ENCODE results near the gene EMX2.

EMX2 gene

GRCh38 chr10:117545141-117546019 is 2.8 kb downstream of the EMX2 start:
- DNase-seq = no peak

GRCh38 chr10:117546020-117546580 is 3.6 kb downstream of the EMX2 start:
- DNase-seq = no peak

- no peak for DNase-seq
Measured at GRCh38 chr10:117546581-117547015, 4.1 kb downstream of the EMX2 start.

GRCh38 chr10:117547016-117547715 is 4.6 kb downstream of the EMX2 start:
- DNase-seq = no peak

- DNase-seq = no peak
Measured at GRCh38 chr10:117547716-117548668, 5.4 kb downstream of the EMX2 start.

GRCh38 chr10:117549100-117549585 is 6.6 kb downstream of the EMX2 start:
- no peak for DNase-seq

- DNase-seq = no peak
Measured at GRCh38 chr10:117550076-117550475, 7.5 kb downstream of the EMX2 start.

GRCh38 chr10:117550599-117551329 is 8.2 kb downstream of the EMX2 start:
- no peak for DNase-seq

GRCh38 chr10:117551330-117552155 is 9.0 kb downstream of the EMX2 start:
- DNase-seq = peak; percentile 18

GRCh38 chr10:117552156-117552631 is 9.6 kb downstream of the EMX2 start:
- no peak for DNase-seq

- no peak for DNase-seq
Measured at GRCh38 chr10:117552701-117553141, 10.2 kb downstream of the EMX2 start.

GRCh38 chr10:117553142-117553814 is 10.7 kb downstream of the EMX2 start:
- DNase-seq = no peak

- no peak for DNase-seq
Measured at GRCh38 chr10:117553815-117554172, 11.2 kb downstream of the EMX2 start.

- DNase-seq = no peak
Measured at GRCh38 chr10:117554241-117554814, 11.8 kb downstream of the EMX2 start.

- DNase-seq = no peak
Measured at GRCh38 chr10:117555017-117555416, 12.5 kb downstream of the EMX2 start.

- no peak for DNase-seq
Measured at GRCh38 chr10:117555863-117556262, 13.3 kb downstream of the EMX2 start.

GRCh38 chr10:117556356-117556755 is 13.8 kb downstream of the EMX2 start:
- DNase-seq = no peak

GRCh38 chr10:117559712-117560111 is 17.2 kb downstream of the EMX2 start:
- no peak for DNase-seq

- DNase-seq = no peak
Measured at GRCh38 chr10:117560942-117561341, 18.4 kb downstream of the EMX2 start.

- no peak for DNase-seq
Measured at GRCh38 chr10:117562220-117562619, 19.7 kb downstream of the EMX2 start.
